Measurements from ENCODE around the gene CTXND1.

DNA sequence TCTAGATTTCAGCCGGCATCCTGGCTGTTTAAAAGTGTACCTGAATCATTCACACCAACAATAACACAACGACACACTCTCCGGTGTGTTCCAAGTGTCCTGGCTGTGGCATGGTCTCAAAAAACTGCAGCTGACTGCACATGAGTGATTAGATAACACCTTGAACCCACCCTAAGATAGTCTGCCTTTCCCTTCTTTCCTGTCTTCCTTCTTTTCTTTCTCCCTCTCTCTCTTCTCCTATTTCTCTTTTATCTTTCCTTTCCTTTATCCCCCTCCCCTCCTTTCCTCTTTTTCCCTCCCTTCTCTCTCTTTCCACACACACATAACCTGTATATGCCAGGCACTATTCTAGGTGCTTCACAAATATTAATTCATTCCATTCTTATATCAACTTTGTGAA lies 100.4 kb downstream of the CTXND1 start:
- TF ChIP-seq, protein P1, sequence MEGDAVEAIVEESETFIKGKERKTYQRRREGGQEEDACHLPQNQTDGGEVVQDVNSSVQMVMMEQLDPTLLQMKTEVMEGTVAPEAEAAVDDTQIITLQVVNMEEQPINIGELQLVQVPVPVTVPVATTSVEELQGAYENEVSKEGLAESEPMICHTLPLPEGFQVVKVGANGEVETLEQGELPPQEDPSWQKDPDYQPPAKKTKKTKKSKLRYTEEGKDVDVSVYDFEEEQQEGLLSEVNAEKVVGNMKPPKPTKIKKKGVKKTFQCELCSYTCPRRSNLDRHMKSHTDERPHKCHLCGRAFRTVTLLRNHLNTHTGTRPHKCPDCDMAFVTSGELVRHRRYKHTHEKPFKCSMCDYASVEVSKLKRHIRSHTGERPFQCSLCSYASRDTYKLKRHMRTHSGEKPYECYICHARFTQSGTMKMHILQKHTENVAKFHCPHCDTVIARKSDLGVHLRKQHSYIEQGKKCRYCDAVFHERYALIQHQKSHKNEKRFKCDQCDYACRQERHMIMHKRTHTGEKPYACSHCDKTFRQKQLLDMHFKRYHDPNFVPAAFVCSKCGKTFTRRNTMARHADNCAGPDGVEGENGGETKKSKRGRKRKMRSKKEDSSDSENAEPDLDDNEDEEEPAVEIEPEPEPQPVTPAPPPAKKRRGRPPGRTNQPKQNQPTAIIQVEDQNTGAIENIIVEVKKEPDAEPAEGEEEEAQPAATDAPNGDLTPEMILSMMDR (IDR thresholded peaks at IDR 0.05), result no peak
- no peak for TF ChIP-seq POLR2AphosphoS5 (IDR thresholded peaks at IDR 0.05)
- TF ChIP-seq EP300 (IDR thresholded peaks at IDR 0.05; ENCODE audit: low read depth), result no peak
